ENCODE results near the gene RNF222. TPM values are rescaled to one million over a fixed set of nuclear protein-coding genes. Genes with fewer than 3 reads are reported as not detected.
A peak's percentile ranks its signal among the peaks of the same experiment; 100 is the strongest.

The RNF222 gene
- total and polyA plus RNA-seq, 4 donors: not detected

DNA sequence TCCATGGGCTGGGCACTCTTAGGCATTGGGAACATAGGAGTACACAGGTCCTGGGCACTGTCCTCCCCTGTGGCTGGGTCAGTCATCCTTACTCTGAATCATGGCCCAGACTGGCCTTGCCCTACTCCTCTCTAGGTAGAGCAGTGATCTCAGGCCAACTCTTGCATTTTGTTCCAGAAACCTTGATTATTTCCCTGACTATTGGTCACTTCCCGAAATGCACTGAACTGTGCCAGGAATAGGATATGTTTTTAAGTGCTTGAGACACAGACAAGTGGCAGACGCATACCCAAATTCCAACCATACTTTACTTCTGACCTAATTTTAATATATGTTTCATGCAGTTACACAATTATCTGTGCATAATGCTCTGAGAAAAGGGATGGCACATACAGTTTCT, 31.4 kb downstream of the RNF222 start:
- Histone ChIP-seq H3K4me3 (no peak overlapping the region), H3K27me3 (ENCODE audit: control insufficient read depth in 3 of 3, insufficient read depth in 3 of 3, low read length in 2 of 3) (no peaks in the 10 kb centered on the region), H3K27ac (ENCODE audit: low read depth in 1 of 2, low read length in 1 of 2) (peak overlapping the region in 1 of 2 donors; percentile 54), H3K9me3 (ENCODE audit: control insufficient read depth in 4 of 4, insufficient read depth in 3 of 4, low read length in 3 of 4) (no peaks in the 10 kb centered on the region), H3K36me3 (ENCODE audit: control insufficient read depth in 4 of 4, insufficient read depth in 4 of 4, low read length in 4 of 4) (peaks cover 6 to 17% (median 15%) of the 10 kb centered on the region in 4 donors), H3K4me1 (ENCODE audit: control insufficient read depth in 5 of 5, insufficient read depth in 5 of 5, low read length in 5 of 5) (peaks cover 0 to 16% (median 4%) of the 10 kb centered on the region in 5 donors), H3K9ac (ENCODE audit: insufficient read depth in 1 of 2, low read length in 2 of 2) (no peak overlapping the region)
- 55 to 71% methylated on average over 2 of the region's 2 CpGs for WGBS, 2 donors
- DNase-seq (peak in 1 of 3 donors; percentile 29), ATAC-seq (ENCODE audit: insufficient read depth, low FRiP score) (peak; percentile 36)
- TF ChIP-seq CTCF (IDR thresholded peaks at IDR 0.05; ENCODE audit: control extremely low read depth, extremely low read depth): no peak

- no peaks in the 10 kb centered on the region for H3K27me3 ChIP-seq (ENCODE audit: control insufficient read depth in 3 of 3, insufficient read depth in 3 of 3, low read length in 2 of 3)
- peaks cover 0 to 16% (median 4%) of the 10 kb centered on the region in 5 donors for H3K4me1 ChIP-seq (ENCODE audit: control insufficient read depth in 5 of 5, insufficient read depth in 5 of 5, low read length in 5 of 5)
- H3K36me3 ChIP-seq (ENCODE audit: control insufficient read depth in 4 of 4, insufficient read depth in 4 of 4, low read length in 4 of 4): peaks cover 6 to 17% (median 14%) of the 10 kb centered on the region in 4 donors
- H3K9me3 ChIP-seq (ENCODE audit: control insufficient read depth in 4 of 4, insufficient read depth in 3 of 4, low read length in 3 of 4): no peaks in the 10 kb centered on the region
- no peak overlapping the region for H3K4me3 ChIP-seq
- 51 to 57% methylated on average over 1 of the region's 1 CpG for WGBS, 2 donors
- no peak for TF ChIP-seq CTCF (IDR thresholded peaks at IDR 0.05; ENCODE audit: control extremely low read depth, extremely low read depth)
- ATAC-seq (ENCODE audit: insufficient read depth, low FRiP score): no peak
- H3K27ac ChIP-seq (ENCODE audit: low read depth in 1 of 2, low read length in 1 of 2): peak overlapping the region in 1 of 2 donors; percentile 54
- H3K9ac ChIP-seq (ENCODE audit: insufficient read depth in 1 of 2, low read length in 2 of 2): no peak overlapping the region
- no peak for DNase-seq
Observed at GRCh38 chr17:8365143-8365542, 32.5 kb downstream of the RNF222 start.

- DNase-seq: no peak
Observed at GRCh38 chr17:8362651-8363332, 34.8 kb downstream of the RNF222 start.

More at GRCh38 chr17:8362651-8363332, 34.8 kb downstream of the RNF222 start:
- Histone ChIP-seq H3K4me3 (no peak overlapping the region), H3K9me3 (ENCODE audit: control insufficient read depth in 4 of 4, insufficient read depth in 3 of 4, low read length in 3 of 4) (no peaks in the 10 kb centered on the region), H3K27ac (ENCODE audit: low read depth in 1 of 2, low read length in 1 of 2) (peak overlapping the region in 1 of 2 donors; percentile 28), H3K4me1 (ENCODE audit: control insufficient read depth in 5 of 5, insufficient read depth in 5 of 5, low read length in 5 of 5) (peaks cover 0 to 19% (median 4%) of the 10 kb centered on the region in 5 donors), H3K27me3 (ENCODE audit: control insufficient read depth in 3 of 3, insufficient read depth in 3 of 3, low read length in 2 of 3) (no peaks in the 10 kb centered on the region), H3K36me3 (ENCODE audit: control insufficient read depth in 4 of 4, insufficient read depth in 4 of 4, low read length in 4 of 4) (peaks cover 0 to 3% (median 0%) of the 10 kb centered on the region in 4 donors), H3K9ac (ENCODE audit: insufficient read depth in 1 of 2, low read length in 2 of 2) (no peak overlapping the region)
- WGBS, 2 donors: 94% methylated on average over 4 of the region's 4 CpGs
- no peak for TF ChIP-seq CTCF (IDR thresholded peaks at IDR 0.05; ENCODE audit: control extremely low read depth, extremely low read depth)
- ATAC-seq (ENCODE audit: insufficient read depth, low FRiP score): no peak

Data from lung (tissue), 12 donors.